Uterus (tissue), 2 donors: ENCODE results near the gene PRRX1.

Experiments used
- POLR2A ChIP-seq, 2 donors: fragments of 450-650 bp; IDR thresholded peaks; one replicate each; pipeline ENCODE4 v1.6.1; 2016; ENCODE audit warnings: antibody characterized with exemption in 2 of 2, mild to moderate bottlenecking in 1 of 2, moderate library complexity in 1 of 2
- TF ChIP-seq, protein P1 (sequence below), 4 experiments: fragments of 200-600 bp in 2 of 4; fragments of 450-650 bp in 2 of 4; sonication (generic) in 2 of 4; IDR thresholded peaks; one replicate each; pipeline ENCODE4 v1.5.1; 2016 to 2019; ENCODE audit warnings: antibody characterized with exemption in 4 of 4, mild to moderate bottlenecking in 2 of 4, moderate library complexity in 1 of 4

- no peak for TF ChIP-seq POLR2A (IDR thresholded peaks at IDR 0.05)
- TF ChIP-seq, protein P1, sequence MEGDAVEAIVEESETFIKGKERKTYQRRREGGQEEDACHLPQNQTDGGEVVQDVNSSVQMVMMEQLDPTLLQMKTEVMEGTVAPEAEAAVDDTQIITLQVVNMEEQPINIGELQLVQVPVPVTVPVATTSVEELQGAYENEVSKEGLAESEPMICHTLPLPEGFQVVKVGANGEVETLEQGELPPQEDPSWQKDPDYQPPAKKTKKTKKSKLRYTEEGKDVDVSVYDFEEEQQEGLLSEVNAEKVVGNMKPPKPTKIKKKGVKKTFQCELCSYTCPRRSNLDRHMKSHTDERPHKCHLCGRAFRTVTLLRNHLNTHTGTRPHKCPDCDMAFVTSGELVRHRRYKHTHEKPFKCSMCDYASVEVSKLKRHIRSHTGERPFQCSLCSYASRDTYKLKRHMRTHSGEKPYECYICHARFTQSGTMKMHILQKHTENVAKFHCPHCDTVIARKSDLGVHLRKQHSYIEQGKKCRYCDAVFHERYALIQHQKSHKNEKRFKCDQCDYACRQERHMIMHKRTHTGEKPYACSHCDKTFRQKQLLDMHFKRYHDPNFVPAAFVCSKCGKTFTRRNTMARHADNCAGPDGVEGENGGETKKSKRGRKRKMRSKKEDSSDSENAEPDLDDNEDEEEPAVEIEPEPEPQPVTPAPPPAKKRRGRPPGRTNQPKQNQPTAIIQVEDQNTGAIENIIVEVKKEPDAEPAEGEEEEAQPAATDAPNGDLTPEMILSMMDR (IDR thresholded peaks at IDR 0.05) = no peak
Measured at GRCh38 chr1:170692866-170693575, 29.1 kb downstream of the PRRX1 start.
